SK-N-SH treated with all-trans-retinoic acid at 6 μM for 48 hours (cell line): ENCODE results near the gene CBLB.

Experiments used
- ATAC-seq: fragments of 200-7000 bp; cut with Tn5 transposase; 3 replicates; pipeline ENCODE4 v1.9.1; 2020; ENCODE audit warnings: mild to moderate bottlenecking, moderate library complexity
- ARNTL ChIP-seq: fragments of 450-650 bp; formaldehyde crosslinking; IDR thresholded peaks from 2 replicates; pipeline ENCODE4 v1.5.0; 2020; ENCODE audit warnings: low read depth, mild to moderate bottlenecking, moderate library complexity, borderline replicate concordance
- BACH2 ChIP-seq: fragments of 250-450 bp; sonication (Bioruptor Pico); IDR thresholded peaks from 2 replicates; pipeline ENCODE4 v1.9.0; 2021; ENCODE audit warnings: mild to moderate bottlenecking, borderline replicate concordance
- CSDC2 ChIP-seq: fragments of 250-450 bp; sonication (Bioruptor Pico); IDR thresholded peaks from 2 replicates; pipeline ENCODE4 v1.5.0; 2020; ENCODE audit warnings: mild to moderate bottlenecking, moderate library complexity
- CSRNP3 ChIP-seq: fragments of 250-450 bp; sonication (Bioruptor Pico); IDR thresholded peaks from 2 replicates; pipeline ENCODE4 v1.5.1; 2021; ENCODE audit warnings: mild to moderate bottlenecking, moderate library complexity
- ESRRG ChIP-seq: fragments of 250-450 bp; sonication (Bioruptor Pico); IDR thresholded peaks from 2 replicates; pipeline ENCODE4 v1.6.1; 2021; ENCODE audit warnings: mild to moderate bottlenecking
- GLIS3 ChIP-seq: fragments of 250-450 bp; sonication (Bioruptor Pico); IDR thresholded peaks from 2 replicates; pipeline ENCODE4 v1.5.0; 2020; ENCODE audit warnings: mild to moderate bottlenecking, moderate library complexity
- ISL1 ChIP-seq: fragments of 250-450 bp; sonication (Bioruptor Pico); IDR thresholded peaks from 2 replicates; pipeline ENCODE4 v2.1.2; 2022; ENCODE audit warnings: mild to moderate bottlenecking, moderate library complexity
- OSR1 ChIP-seq: fragments of 250-450 bp; sonication (Bioruptor Pico); IDR thresholded peaks from 2 replicates; pipeline ENCODE4 v1.8.0; 2022; ENCODE audit warnings: moderate library complexity, mild to moderate bottlenecking, inconsistent platforms
- PATZ1 ChIP-seq: fragments of 250-450 bp; sonication (Bioruptor Pico); IDR thresholded peaks from 2 replicates; pipeline ENCODE4 v1.8.0; 2020; ENCODE audit warnings: mild to moderate bottlenecking, moderate library complexity, borderline replicate concordance
- POU6F1 ChIP-seq: fragments of 250-450 bp; sonication (Bioruptor Pico); IDR thresholded peaks from 2 replicates; pipeline ENCODE4 v1.8.0; 2021; ENCODE audit warnings: low read depth, mild to moderate bottlenecking, moderate library complexity, borderline replicate concordance
- PPARA ChIP-seq: fragments of 250-450 bp; sonication (Bioruptor Pico); IDR thresholded peaks from 2 replicates; pipeline ENCODE4 v1.5.0; 2020; ENCODE audit warnings: mild to moderate bottlenecking, borderline replicate concordance
- RARB ChIP-seq: fragments of 250-450 bp; sonication (Bioruptor Pico); IDR thresholded peaks from 2 replicates; pipeline ENCODE4 v1.8.0; 2021; ENCODE audit warnings: mild to moderate bottlenecking, moderate library complexity
- SNAI2 ChIP-seq: fragments of 250-450 bp; sonication (Bioruptor Pico); IDR thresholded peaks from 2 replicates; pipeline ENCODE4 v1.5.0; 2020; ENCODE audit warnings: mild to moderate bottlenecking, moderate library complexity
- TCF4 ChIP-seq: fragments of 250-450 bp; sonication (Bioruptor Pico); IDR thresholded peaks from 2 replicates; pipeline ENCODE4 v1.8.0; 2021; ENCODE audit warnings: mild to moderate bottlenecking, moderate library complexity, borderline replicate concordance
- TOX ChIP-seq: fragments of 250-450 bp; sonication (Bioruptor Pico); IDR thresholded peaks from 2 replicates; pipeline ENCODE4 v1.8.0; 2021; ENCODE audit warnings: mild to moderate bottlenecking, moderate library complexity, borderline replicate concordance
- ZC3H10 ChIP-seq: fragments of 250-450 bp; sonication (Bioruptor Pico); IDR thresholded peaks from 2 replicates; pipeline ENCODE4 v1.5.1; 2021; ENCODE audit warnings: mild to moderate bottlenecking, moderate library complexity
- ZFP3 ChIP-seq: fragments of 250-450 bp; sonication (Bioruptor Pico); IDR thresholded peaks from 2 replicates; pipeline ENCODE4 v1.5.0; 2020; ENCODE audit warnings: mild to moderate bottlenecking, moderate library complexity
- ZFP30 ChIP-seq: fragments of 450-650 bp; formaldehyde crosslinking; IDR thresholded peaks from 2 replicates; pipeline ENCODE4 v1.5.0; 2022; ENCODE audit warnings: mild to moderate bottlenecking, moderate library complexity
- ZNF565 ChIP-seq: fragments of 450-650 bp; formaldehyde crosslinking; conservative IDR thresholded peaks from 2 replicates; pipeline ENCODE4 v1.5.0; 2020; ENCODE audit warnings: low read depth, mild to moderate bottlenecking, moderate library complexity
- ZNF70 ChIP-seq: fragments of 450-650 bp; formaldehyde crosslinking; IDR thresholded peaks from 2 replicates; pipeline ENCODE4 v1.5.0; 2020; ENCODE audit warnings: mild to moderate bottlenecking, moderate library complexity
- ZNF8 ChIP-seq: fragments of 450-650 bp; formaldehyde crosslinking; IDR thresholded peaks from 2 replicates; pipeline ENCODE4 v1.5.0; 2020; ENCODE audit warnings: mild to moderate bottlenecking, moderate library complexity
- TF ChIP-seq, protein P1 (sequence below): fragments of 250-450 bp; sonication (Bioruptor Pico); IDR thresholded peaks from 2 replicates; pipeline ENCODE4 v1.5.0; 2020; ENCODE audit warnings: mild to moderate bottlenecking, moderate library complexity
- TF ChIP-seq, protein P2 (sequence below): fragments of 250-450 bp; sonication (Bioruptor Pico); IDR thresholded peaks from 2 replicates; pipeline ENCODE4 v1.5.1; 2020; ENCODE audit warnings: low read depth, mild to moderate bottlenecking, moderate library complexity

The CBLB gene

DNA sequence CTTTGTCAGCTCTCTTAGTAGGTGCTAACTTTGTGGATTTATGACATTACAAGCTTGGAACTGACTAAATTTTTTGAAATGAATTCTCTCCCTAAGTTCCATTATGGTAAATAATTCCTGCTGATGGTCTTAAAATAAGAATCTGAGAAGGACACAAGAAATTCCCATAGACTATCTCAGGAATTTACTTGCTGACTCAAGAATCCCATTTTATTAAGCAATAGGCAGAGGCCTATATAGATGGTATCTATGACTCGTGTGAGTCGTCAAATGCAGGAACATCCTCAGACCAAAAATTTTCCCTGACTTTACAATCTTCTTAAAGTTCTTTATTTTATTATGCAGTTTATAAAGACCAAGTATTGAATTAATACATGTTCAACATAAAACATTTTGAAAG, 30.7 kb upstream of the CBLB start:
- no peak for TF ChIP-seq CSRNP3 (CRISPR knock-in tag)
- TF ChIP-seq TOX (CRISPR knock-in tag), result no peak
- TF ChIP-seq, protein P1, sequence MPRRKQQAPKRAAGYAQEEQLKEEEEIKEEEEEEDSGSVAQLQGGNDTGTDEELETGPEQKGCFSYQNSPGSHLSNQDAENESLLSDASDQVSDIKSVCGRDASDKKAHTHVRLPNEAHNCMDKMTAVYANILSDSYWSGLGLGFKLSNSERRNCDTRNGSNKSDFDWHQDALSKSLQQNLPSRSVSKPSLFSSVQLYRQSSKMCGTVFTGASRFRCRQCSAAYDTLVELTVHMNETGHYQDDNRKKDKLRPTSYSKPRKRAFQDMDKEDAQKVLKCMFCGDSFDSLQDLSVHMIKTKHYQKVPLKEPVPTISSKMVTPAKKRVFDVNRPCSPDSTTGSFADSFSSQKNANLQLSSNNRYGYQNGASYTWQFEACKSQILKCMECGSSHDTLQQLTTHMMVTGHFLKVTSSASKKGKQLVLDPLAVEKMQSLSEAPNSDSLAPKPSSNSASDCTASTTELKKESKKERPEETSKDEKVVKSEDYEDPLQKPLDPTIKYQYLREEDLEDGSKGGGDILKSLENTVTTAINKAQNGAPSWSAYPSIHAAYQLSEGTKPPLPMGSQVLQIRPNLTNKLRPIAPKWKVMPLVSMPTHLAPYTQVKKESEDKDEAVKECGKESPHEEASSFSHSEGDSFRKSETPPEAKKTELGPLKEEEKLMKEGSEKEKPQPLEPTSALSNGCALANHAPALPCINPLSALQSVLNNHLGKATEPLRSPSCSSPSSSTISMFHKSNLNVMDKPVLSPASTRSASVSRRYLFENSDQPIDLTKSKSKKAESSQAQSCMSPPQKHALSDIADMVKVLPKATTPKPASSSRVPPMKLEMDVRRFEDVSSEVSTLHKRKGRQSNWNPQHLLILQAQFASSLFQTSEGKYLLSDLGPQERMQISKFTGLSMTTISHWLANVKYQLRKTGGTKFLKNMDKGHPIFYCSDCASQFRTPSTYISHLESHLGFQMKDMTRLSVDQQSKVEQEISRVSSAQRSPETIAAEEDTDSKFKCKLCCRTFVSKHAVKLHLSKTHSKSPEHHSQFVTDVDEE (CRISPR knock-in tag), result no peak
- no peak for TF ChIP-seq ISL1 (CRISPR knock-in tag)
- TF ChIP-seq ESRRG (CRISPR knock-in tag), result no peak
- no peak for TF ChIP-seq ZFP3 (CRISPR knock-in tag)
- no peak for TF ChIP-seq SNAI2
- no peak for TF ChIP-seq POU6F1 (CRISPR knock-in tag)
- no peak for TF ChIP-seq BACH2
- TF ChIP-seq PATZ1 (CRISPR knock-in tag), result no peak
- TF ChIP-seq, protein P2, sequence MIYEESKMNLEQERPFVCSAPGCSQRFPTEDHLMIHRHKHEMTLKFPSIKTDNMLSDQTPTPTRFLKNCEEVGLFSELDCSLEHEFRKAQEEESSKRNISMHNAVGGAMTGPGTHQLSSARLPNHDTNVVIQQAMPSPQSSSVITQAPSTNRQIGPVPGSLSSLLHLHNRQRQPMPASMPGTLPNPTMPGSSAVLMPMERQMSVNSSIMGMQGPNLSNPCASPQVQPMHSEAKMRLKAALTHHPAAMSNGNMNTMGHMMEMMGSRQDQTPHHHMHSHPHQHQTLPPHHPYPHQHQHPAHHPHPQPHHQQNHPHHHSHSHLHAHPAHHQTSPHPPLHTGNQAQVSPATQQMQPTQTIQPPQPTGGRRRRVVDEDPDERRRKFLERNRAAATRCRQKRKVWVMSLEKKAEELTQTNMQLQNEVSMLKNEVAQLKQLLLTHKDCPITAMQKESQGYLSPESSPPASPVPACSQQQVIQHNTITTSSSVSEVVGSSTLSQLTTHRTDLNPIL, result no peak
- TF ChIP-seq TCF4 (CRISPR knock-in tag), result no peak
- TF ChIP-seq PPARA, result no peak
- no peak for TF ChIP-seq ZNF70
- no peak for TF ChIP-seq RARB (CRISPR knock-in tag)
- no peak for TF ChIP-seq ZNF8 (CRISPR knock-in tag)
- TF ChIP-seq CSDC2 (CRISPR knock-in tag), result no peak
- no peak for TF ChIP-seq OSR1 (CRISPR knock-in tag)
- ATAC-seq, result no peak

GRCh38 chr3:105891101-105891500, 22.3 kb upstream of the CBLB start:
- no peak for TF ChIP-seq PPARA
- TF ChIP-seq CSDC2 (CRISPR knock-in tag), result no peak
- TF ChIP-seq GLIS3 (CRISPR knock-in tag), result no peak
- TF ChIP-seq, protein P1 (CRISPR knock-in tag), result no peak
- TF ChIP-seq ZNF70, result no peak
- no peak for TF ChIP-seq BACH2
- no peak for TF ChIP-seq SNAI2
- no peak for TF ChIP-seq POU6F1 (CRISPR knock-in tag)
- no peak for TF ChIP-seq ZFP30 (CRISPR knock-in tag)
- TF ChIP-seq, protein P2, result no peak
- no peak for TF ChIP-seq ZNF565 (CRISPR knock-in tag)
- no peak for TF ChIP-seq ARNTL (CRISPR knock-in tag)
- TF ChIP-seq OSR1 (CRISPR knock-in tag), result no peak
- no peak for TF ChIP-seq RARB (CRISPR knock-in tag)
- TF ChIP-seq ZC3H10 (CRISPR knock-in tag), result no peak
- no peak for TF ChIP-seq CSRNP3 (CRISPR knock-in tag)
- TF ChIP-seq TCF4 (CRISPR knock-in tag), result no peak
- ATAC-seq, result no peak
